ENCODE results near the gene ONECUT3.

ONECUT3 gene

DNA sequence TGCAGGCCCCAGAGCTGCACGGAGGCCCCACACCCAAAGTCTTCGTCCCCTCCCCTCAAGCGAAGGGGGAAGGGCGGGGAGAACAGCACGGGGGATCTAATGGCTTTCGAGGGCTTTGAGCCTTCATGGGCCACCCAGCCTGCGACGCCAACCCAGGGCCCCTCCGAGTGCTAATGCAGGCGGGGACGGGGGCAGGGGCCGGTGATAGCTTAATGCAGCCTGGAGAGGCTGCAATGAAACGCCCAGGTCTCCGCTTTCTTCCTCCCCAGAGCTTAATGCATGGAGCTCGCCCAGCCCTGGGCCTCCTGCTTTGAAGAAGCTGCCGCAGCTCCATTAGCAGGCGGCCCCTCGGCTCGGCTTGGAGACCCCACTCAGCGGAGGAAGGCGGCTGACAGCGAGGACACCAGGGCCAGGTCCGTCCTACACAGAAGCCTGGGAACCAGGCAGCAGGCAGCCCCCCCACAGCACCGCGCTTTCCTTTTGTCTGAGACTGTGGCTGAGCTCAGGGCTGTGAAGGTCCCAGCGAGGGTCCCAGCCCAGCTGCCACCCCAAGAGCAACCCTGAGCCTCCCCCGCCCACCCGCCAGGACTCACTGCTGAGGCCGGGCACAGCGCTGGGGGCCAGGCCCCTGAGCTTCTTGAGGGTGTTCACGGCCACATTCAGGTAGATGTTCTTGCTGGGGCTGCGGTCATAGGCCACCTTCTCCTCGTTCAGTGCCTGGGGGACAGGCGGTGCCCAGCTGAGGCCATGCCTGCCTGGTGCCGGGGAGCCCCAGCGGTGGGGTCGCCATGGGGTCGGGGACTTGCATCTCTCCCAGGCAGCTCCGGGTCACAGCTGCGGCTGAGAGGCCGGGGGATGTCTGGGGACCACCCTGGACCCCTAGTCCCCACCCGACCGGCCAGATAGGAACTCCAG is 66.3 kb downstream of the ONECUT3 start:
- no peak overlapping the region for H4K8ac ChIP-seq (ENCODE audit: low read depth, low read length)
- H2AK5ac ChIP-seq (ENCODE audit: low read length) = no peak overlapping the region
- DNase-seq = no peak
- no peaks in the 10 kb centered on the region for H3K79me2 ChIP-seq (ENCODE audit: control insufficient read depth, insufficient read depth, low read length, poor library complexity)
- H3K27ac ChIP-seq (ENCODE audit: low read depth, low read length) = no peak overlapping the region
- H3K4me2 ChIP-seq (ENCODE audit: low read length) = no peak overlapping the region
- H3K14ac ChIP-seq (ENCODE audit: low read length) = no peak overlapping the region
- no peaks in the 10 kb centered on the region for H3K4me1 ChIP-seq (ENCODE audit: control insufficient read depth in 1 of 2, insufficient read depth in 2 of 2, low read length in 2 of 2)
- H4K91ac ChIP-seq (ENCODE audit: low read depth, low read length) = no peak overlapping the region
- H2BK5ac ChIP-seq (ENCODE audit: low read depth, low read length, poor library complexity) = no peak overlapping the region
- H2AFZ ChIP-seq (ENCODE audit: insufficient read depth, low read length, poor library complexity) = no peak overlapping the region
- H3K27me3 ChIP-seq (ENCODE audit: insufficient read depth, low read length) = no peaks in the 10 kb centered on the region
- H2BK120ac ChIP-seq (ENCODE audit: insufficient read depth, low read length, poor library complexity) = no peak overlapping the region
- no peaks in the 10 kb centered on the region for H3K79me1 ChIP-seq (ENCODE audit: low read length)
- peaks cover 92 to 93% of the 10 kb centered on the region in 2 experiments for H3K36me3 ChIP-seq (ENCODE audit: control insufficient read depth in 1 of 2, insufficient read depth in 2 of 2, low read length in 2 of 2)
- H3K18ac ChIP-seq (ENCODE audit: low read length) = no peak overlapping the region
- H3K4me3 ChIP-seq (ENCODE audit: low read depth, low read length) = no peak overlapping the region
- no peak overlapping the region for H4K12ac ChIP-seq (ENCODE audit: low read depth, low read length)
- no peak overlapping the region for H3K23ac ChIP-seq (ENCODE audit: low read length)
- no CpG with 5 or more reads among the region's 43 CpGs for WGBS (ENCODE audit: extremely low coverage, insufficient coverage, insufficient read length)
- no peak overlapping the region for H3K9ac ChIP-seq (ENCODE audit: low read length)
- H2BK12ac ChIP-seq (ENCODE audit: low read length) = no peak overlapping the region
- H3K4ac ChIP-seq (ENCODE audit: low read depth, low read length) = no peak overlapping the region
- H3K9me3 ChIP-seq (ENCODE audit: insufficient read depth, low read depth, low read length) = no peaks in the 10 kb centered on the region

DNA sequence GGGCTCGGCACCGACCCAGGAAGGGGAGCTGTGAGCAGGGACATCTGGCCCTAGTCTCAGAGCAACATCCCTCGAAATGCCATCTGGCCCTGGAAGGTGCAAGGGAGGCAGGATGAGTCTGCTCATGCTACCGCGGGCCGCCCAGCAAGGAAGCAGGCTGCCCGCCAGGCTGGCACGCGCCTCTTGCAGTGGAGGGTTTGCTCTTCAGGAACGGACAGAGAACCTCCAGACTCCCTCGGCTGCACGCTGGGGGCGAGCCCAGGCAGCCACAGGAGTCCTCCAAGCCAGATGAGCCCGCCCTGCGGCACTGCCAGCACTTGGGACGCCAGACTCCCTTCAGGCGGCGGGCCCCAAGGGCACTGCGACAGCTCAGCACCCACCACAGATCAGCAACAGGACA is 68.9 kb downstream of the ONECUT3 start:
- Histone ChIP-seq H2AFZ (ENCODE audit: insufficient read depth, low read length, poor library complexity) (no peak overlapping the region), H3K4me2 (ENCODE audit: low read length) (no peak overlapping the region)

DNA sequence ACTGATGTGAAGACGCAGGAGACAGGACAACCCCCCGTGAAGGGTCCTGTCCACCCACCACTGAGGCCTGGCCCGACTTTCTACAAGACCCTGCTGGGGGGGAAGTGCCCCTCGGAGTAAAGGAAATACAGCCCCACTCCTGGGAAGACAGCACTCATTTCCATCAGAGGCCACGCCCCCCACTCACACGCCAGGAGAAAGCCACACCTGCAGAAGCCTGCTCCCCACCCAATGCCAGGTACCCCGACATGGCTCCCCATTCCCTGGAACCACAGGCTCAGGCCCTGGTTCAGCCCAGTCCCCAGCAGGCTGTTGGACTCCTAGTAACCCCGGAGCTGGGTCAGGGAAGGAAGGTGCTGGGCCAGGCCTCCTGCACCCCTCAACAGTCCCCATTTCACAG is 69.7 kb downstream of the ONECUT3 start:
- Histone ChIP-seq H3K9ac (ENCODE audit: low read length) (no peak overlapping the region), H3K9me3 (ENCODE audit: insufficient read depth, low read depth, low read length) (no peaks in the 10 kb centered on the region), H3K36me3 (ENCODE audit: control insufficient read depth in 1 of 2, insufficient read depth in 2 of 2, low read length in 2 of 2) (peaks cover 81 to 84% of the 10 kb centered on the region in 2 experiments), H2AFZ (ENCODE audit: insufficient read depth, low read length, poor library complexity) (no peak overlapping the region), H3K4ac (ENCODE audit: low read depth, low read length) (no peak overlapping the region), H3K18ac (ENCODE audit: low read length) (no peak overlapping the region), H3K27ac (ENCODE audit: low read depth, low read length) (no peak overlapping the region), H4K91ac (ENCODE audit: low read depth, low read length) (no peak overlapping the region), H3K4me3 (ENCODE audit: low read depth, low read length) (no peak overlapping the region), H3K4me2 (ENCODE audit: low read length) (no peak overlapping the region), H3K79me2 (ENCODE audit: control insufficient read depth, insufficient read depth, low read length, poor library complexity) (no peaks in the 10 kb centered on the region), H2BK5ac (ENCODE audit: low read depth, low read length, poor library complexity) (no peak overlapping the region), H3K4me1 (ENCODE audit: control insufficient read depth in 1 of 2, insufficient read depth in 2 of 2, low read length in 2 of 2) (no peaks in the 10 kb centered on the region), H4K8ac (ENCODE audit: low read depth, low read length) (no peak overlapping the region), H3K79me1 (ENCODE audit: low read length) (no peaks in the 10 kb centered on the region), H4K12ac (ENCODE audit: low read depth, low read length) (no peak overlapping the region), H3K14ac (ENCODE audit: low read length) (no peak overlapping the region), H3K23ac (ENCODE audit: low read length) (no peak overlapping the region), H2BK12ac (ENCODE audit: low read length) (no peak overlapping the region), H3K27me3 (ENCODE audit: insufficient read depth, low read length) (no peaks in the 10 kb centered on the region), H2BK120ac (ENCODE audit: insufficient read depth, low read length, poor library complexity) (no peak overlapping the region), H2AK5ac (ENCODE audit: low read length) (no peak overlapping the region)
- WGBS (ENCODE audit: extremely low coverage, insufficient coverage, insufficient read length) = no CpG with 5 or more reads among the region's 8 CpGs
- DNase-seq = no peak

More for the DNA sequence above, 68.9 kb downstream of the ONECUT3 start:
- no peak overlapping the region for H4K8ac ChIP-seq (ENCODE audit: low read depth, low read length)
- H2AK5ac ChIP-seq (ENCODE audit: low read length) = no peak overlapping the region
- peaks cover 81 to 84% of the 10 kb centered on the region in 2 experiments for H3K36me3 ChIP-seq (ENCODE audit: control insufficient read depth in 1 of 2, insufficient read depth in 2 of 2, low read length in 2 of 2)
- DNase-seq = no peak
- H3K14ac ChIP-seq (ENCODE audit: low read length) = no peak overlapping the region
- no peak overlapping the region for H3K18ac ChIP-seq (ENCODE audit: low read length)
- H3K79me1 ChIP-seq (ENCODE audit: low read length) = no peaks in the 10 kb centered on the region
- WGBS (ENCODE audit: extremely low coverage, insufficient coverage, insufficient read length) = no CpG with 5 or more reads among the region's 19 CpGs
- no peaks in the 10 kb centered on the region for H3K9me3 ChIP-seq (ENCODE audit: insufficient read depth, low read depth, low read length)
- H2BK12ac ChIP-seq (ENCODE audit: low read length) = no peak overlapping the region
- no peak overlapping the region for H2BK5ac ChIP-seq (ENCODE audit: low read depth, low read length, poor library complexity)
- no peak overlapping the region for H2BK120ac ChIP-seq (ENCODE audit: insufficient read depth, low read length, poor library complexity)
- H3K4me3 ChIP-seq (ENCODE audit: low read depth, low read length) = no peak overlapping the region
- H3K4me1 ChIP-seq (ENCODE audit: control insufficient read depth in 1 of 2, insufficient read depth in 2 of 2, low read length in 2 of 2) = no peaks in the 10 kb centered on the region
- H3K79me2 ChIP-seq (ENCODE audit: control insufficient read depth, insufficient read depth, low read length, poor library complexity) = no peaks in the 10 kb centered on the region
- H3K23ac ChIP-seq (ENCODE audit: low read length) = no peak overlapping the region
- H4K91ac ChIP-seq (ENCODE audit: low read depth, low read length) = no peak overlapping the region
- H3K27me3 ChIP-seq (ENCODE audit: insufficient read depth, low read length) = no peaks in the 10 kb centered on the region
- no peak overlapping the region for H4K12ac ChIP-seq (ENCODE audit: low read depth, low read length)
- no peak overlapping the region for H3K4ac ChIP-seq (ENCODE audit: low read depth, low read length)
- H3K27ac ChIP-seq (ENCODE audit: low read depth, low read length) = no peak overlapping the region
- no peak overlapping the region for H3K9ac ChIP-seq (ENCODE audit: low read length)

DNA sequence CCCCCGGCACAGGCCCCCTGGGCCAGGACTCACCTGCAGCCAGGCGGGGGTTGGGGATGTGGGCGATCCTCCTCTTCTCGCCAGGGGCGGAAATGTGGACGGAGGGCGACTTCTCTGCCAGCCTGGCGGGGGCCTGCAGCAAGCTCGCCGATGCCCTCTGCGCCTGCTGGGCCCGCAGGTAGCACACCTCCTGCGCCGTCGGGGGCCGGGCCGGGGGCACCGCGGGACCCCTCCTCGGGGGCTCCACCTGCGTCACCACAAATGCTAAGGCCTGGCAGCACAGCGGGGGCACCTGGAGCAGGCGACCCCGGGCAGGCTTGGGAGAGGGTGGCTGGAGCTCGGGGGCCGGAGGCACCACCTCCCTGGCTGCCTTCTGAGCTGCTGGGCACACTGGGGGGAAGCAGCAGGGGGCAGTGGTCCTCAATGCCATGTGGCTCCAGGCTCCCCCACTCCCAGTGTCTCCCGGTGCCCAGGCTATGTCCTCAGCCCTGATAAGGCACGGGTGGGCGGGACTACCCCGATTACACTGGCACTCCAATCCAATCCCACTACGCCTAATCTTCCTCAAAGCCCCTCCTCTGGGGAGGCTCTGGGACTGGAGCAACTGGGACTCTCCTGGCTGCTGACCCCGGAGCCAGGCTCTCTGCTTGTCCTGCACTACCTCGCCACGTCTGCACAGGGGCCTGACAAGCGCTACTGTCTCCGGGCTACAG is 70.4 kb downstream of the ONECUT3 start:
- Histone ChIP-seq H3K23ac (ENCODE audit: low read length) (no peak overlapping the region), H3K18ac (ENCODE audit: low read length) (no peak overlapping the region), H2BK120ac (ENCODE audit: insufficient read depth, low read length, poor library complexity) (no peak overlapping the region), H4K91ac (ENCODE audit: low read depth, low read length) (no peak overlapping the region), H3K14ac (ENCODE audit: low read length) (no peak overlapping the region), H3K4me1 (ENCODE audit: control insufficient read depth in 1 of 2, insufficient read depth in 2 of 2, low read length in 2 of 2) (no peaks in the 10 kb centered on the region), H3K79me1 (ENCODE audit: low read length) (no peaks in the 10 kb centered on the region), H3K27ac (ENCODE audit: low read depth, low read length) (no peak overlapping the region), H3K4ac (ENCODE audit: low read depth, low read length) (no peak overlapping the region), H4K8ac (ENCODE audit: low read depth, low read length) (no peak overlapping the region), H2BK5ac (ENCODE audit: low read depth, low read length, poor library complexity) (no peak overlapping the region), H3K4me3 (ENCODE audit: low read depth, low read length) (no peak overlapping the region), H2AK5ac (ENCODE audit: low read length) (no peak overlapping the region), H2BK12ac (ENCODE audit: low read length) (no peak overlapping the region), H3K9ac (ENCODE audit: low read length) (no peak overlapping the region), H3K4me2 (ENCODE audit: low read length) (no peak overlapping the region), H3K79me2 (ENCODE audit: control insufficient read depth, insufficient read depth, low read length, poor library complexity) (no peaks in the 10 kb centered on the region), H3K36me3 (ENCODE audit: control insufficient read depth in 1 of 2, insufficient read depth in 2 of 2, low read length in 2 of 2) (peaks cover 80 to 84% of the 10 kb centered on the region in 2 experiments), H4K12ac (ENCODE audit: low read depth, low read length) (no peak overlapping the region), H3K9me3 (ENCODE audit: insufficient read depth, low read depth, low read length) (no peaks in the 10 kb centered on the region), H3K27me3 (ENCODE audit: insufficient read depth, low read length) (no peaks in the 10 kb centered on the region), H2AFZ (ENCODE audit: insufficient read depth, low read length, poor library complexity) (no peak overlapping the region)
- no peak for DNase-seq
- no CpG with 5 or more reads among the region's 36 CpGs for WGBS (ENCODE audit: extremely low coverage, insufficient coverage, insufficient read length)

All from trophoblast cell (in vitro differentiated cells and primary cell).